Left cardiac atrium (tissue), 4 donors: ENCODE data around the gene IGSF3. TPM values are rescaled to one million over a fixed set of nuclear protein-coding genes. Genes with fewer than 3 reads are reported as not detected.
A peak's percentile ranks its signal among the peaks of the same experiment; 100 is the strongest.
"Not testable (repeated sequence)": the region's sequence is repeated elsewhere in the genome, so short reads cannot be mapped to it uniquely, and the experiment has no call there.

Experiments used
- ATAC-seq, 2 donors: fragments of 200-7000 bp; cut with Tn5 transposase; one replicate each; pipeline ENCODE4 v1.9.1; 2020; ENCODE audit warnings: mild to moderate bottlenecking in 2 of 2, moderate library complexity in 2 of 2
- DNase-seq: peaks from one replicate; pipeline ENCODE4 v3.0.0-alpha.2; 2020
- intact Hi-C, 2 donors: fragments of 100-400 bp; cut with DNase I; formaldehyde crosslinking; loops; one replicate each; pipeline versions ENCODE4 v1.14.1 to v1.15.1; 2022 to 2023
- total RNA-seq, 2 donors: library from RNA; stranded (reverse); fragmentation: NEBNext Ultra II Directional; extraction: Animal tissue kit (Norgen Biotek cat#: 25700); gene quantifications; one replicate each; pipeline ENCODE4 v1.2.1, GENCODE V29; 2021
- donor health status: DM: no; HTN: yes; CAD: no.
- donor health status: DM: no; HTN: yes; CAD: no; lungs with severe emphysema.
- donor health status: DM: yes; HTN: yes; CAD: no.
- donor health status: Dilated cardiomyopathy.

Gene IGSF3
- total RNA-seq, 2 donors from 2014 or later = 14.3 to 15.6 TPM

- ATAC-seq = no peak
- DNase-seq = no peak
- intact Hi-C loops = loop anchor here in 1 of 2 donors (5.0 kb wide), 1 partner anchor 41 kb away; no protein-coding TSS in a partner anchor
Measured at GRCh38 chr1:116668277-116668676, 744 bp upstream of the IGSF3 start.

GRCh38 chr1:116667078-116667574, 407 bp downstream of the IGSF3 start:
- intact Hi-C loops = loop anchor here in 1 of 2 donors (5.0 kb wide), 1 partner anchor 40 kb away; no protein-coding TSS in a partner anchor
- no peak for DNase-seq
- peak; percentile 10 for ATAC-seq

- no peak for DNase-seq
- no peak for ATAC-seq
- intact Hi-C loops = loop anchor here in 1 of 2 donors (5.0 kb wide), 1 partner anchor 39 kb away; no protein-coding TSS in a partner anchor
Measured at GRCh38 chr1:116666187-116667077, 1.1 kb downstream of the IGSF3 start.

GRCh38 chr1:116664978-116665371, 2.6 kb downstream of the IGSF3 start:
- intact Hi-C loops = loop anchor here in 1 of 2 donors (5.0 kb wide), 1 partner anchor 38 kb away; no protein-coding TSS in a partner anchor
- DNase-seq (no peak), ATAC-seq (no peak)

GRCh38 chr1:116664366-116664977, 3.1 kb downstream of the IGSF3 start:
- ATAC-seq (no peak), DNase-seq (no peak)
- intact Hi-C loops = no loop called here

GRCh38 chr1:116663821-116664220, 3.7 kb downstream of the IGSF3 start:
- ATAC-seq = no peak
- intact Hi-C loops = no loop called here

GRCh38 chr1:116661633-116662032, 5.9 kb downstream of the IGSF3 start:
- ATAC-seq (no peak), DNase-seq (no peak)
- intact Hi-C loops = no loop called here

More at GRCh38 chr1:116663821-116664220, 3.7 kb downstream of the IGSF3 start:
- DNase-seq = no peak

- intact Hi-C loops, ATAC-seq, DNase-seq: not testable (repeated sequence)
Measured at GRCh38 chr1:116658645-116659044, 8.9 kb downstream of the IGSF3 start.

GRCh38 chr1:116657836-116658235, 9.7 kb downstream of the IGSF3 start:
- intact Hi-C loops, ATAC-seq, DNase-seq: not testable (repeated sequence)

- DNase-seq = no peak
- no peak for ATAC-seq
- intact Hi-C loops = no loop called here
Measured at GRCh38 chr1:116654351-116654750, 13.2 kb downstream of the IGSF3 start.

GRCh38 chr1:116652598-116652997, 14.9 kb downstream of the IGSF3 start:
- DNase-seq, intact Hi-C loops, ATAC-seq: not testable (repeated sequence)

GRCh38 chr1:116650781-116651180, 16.8 kb downstream of the IGSF3 start:
- ATAC-seq, DNase-seq, intact Hi-C loops: not testable (repeated sequence)

- DNase-seq, ATAC-seq, intact Hi-C loops: not testable (repeated sequence)
Measured at GRCh38 chr1:116649041-116649440, 18.5 kb downstream of the IGSF3 start.

GRCh38 chr1:116648325-116648724, 19.2 kb downstream of the IGSF3 start:
- ATAC-seq, intact Hi-C loops, DNase-seq: not testable (repeated sequence)

GRCh38 chr1:116647186-116647585, 20.3 kb downstream of the IGSF3 start:
- intact Hi-C loops, DNase-seq, ATAC-seq: not testable (repeated sequence)

- ATAC-seq, intact Hi-C loops: not testable (repeated sequence)
- DNase-seq = peak; percentile 63
Measured at GRCh38 chr1:116646673-116647170, 20.8 kb downstream of the IGSF3 start.

GRCh38 chr1:116645802-116646672, 21.5 kb downstream of the IGSF3 start:
- intact Hi-C loops, DNase-seq, ATAC-seq: not testable (repeated sequence)

GRCh38 chr1:116644993-116645392, 22.5 kb downstream of the IGSF3 start:
- ATAC-seq, DNase-seq, intact Hi-C loops: not testable (repeated sequence)
